GM23338 (cell line): ENCODE data around the gene GMEB2.

ENCODE experiments used
- CREB1 ChIP-seq: fragments of 250-450 bp; sonication (Bioruptor Pico); IDR thresholded peaks from 2 replicates; pipeline ENCODE4 v1.5.0; 2020; ENCODE audit warnings: low read depth, mild to moderate bottlenecking, moderate library complexity
- EZH2 ChIP-seq: fragments of 200-600 bp; sonication (generic); IDR thresholded peaks from one replicate; pipeline ENCODE4 v1.8.0; 2017; ENCODE audit warnings: antibody characterized with exemption, mild to moderate bottlenecking, low read depth; ENCODE audit not compliant: unreplicated experiment
- EZH2phosphoT487 ChIP-seq: fragments of 200-600 bp; sonication (generic); IDR thresholded peaks from one replicate; pipeline ENCODE4 v1.8.1; 2018; ENCODE audit warnings: antibody characterized with exemption; ENCODE audit not compliant: unreplicated experiment
- JUNB ChIP-seq: IDR thresholded peaks from one replicate; pipeline ENCODE4 v1.6.1; 2016; ENCODE audit warnings: antibody characterized with exemption; ENCODE audit not compliant: unreplicated experiment
- NANOG ChIP-seq: IDR thresholded peaks from 2 replicates; pipeline ENCODE4 v1.6.1; 2016; ENCODE audit warnings: antibody characterized with exemption, borderline replicate concordance
- ZNF114 ChIP-seq: fragments of 250-450 bp; sonication (Bioruptor Pico); IDR thresholded peaks from 2 replicates; pipeline ENCODE4 v1.5.0; 2020; ENCODE audit warnings: mild to moderate bottlenecking, moderate library complexity
- TF ChIP-seq, protein P1 (sequence below), 2 experiments: fragments of 200-600 bp in 1 of 2; sonication (generic) in 1 of 2; conservative IDR thresholded peaks; 2 replicates each; pipeline versions ENCODE4 v1.5.1 to v1.6.1; 2016 to 2017; ENCODE audit warnings: antibody characterized with exemption in 2 of 2, low read depth in 2 of 2, mild to moderate bottlenecking in 2 of 2, moderate library complexity in 1 of 2
- TF ChIP-seq, protein P2 (sequence below): IDR thresholded peaks from one replicate; pipeline ENCODE4 v1.6.1; 2018; ENCODE audit warnings: antibody characterized with exemption; ENCODE audit not compliant: unreplicated experiment

DNA sequence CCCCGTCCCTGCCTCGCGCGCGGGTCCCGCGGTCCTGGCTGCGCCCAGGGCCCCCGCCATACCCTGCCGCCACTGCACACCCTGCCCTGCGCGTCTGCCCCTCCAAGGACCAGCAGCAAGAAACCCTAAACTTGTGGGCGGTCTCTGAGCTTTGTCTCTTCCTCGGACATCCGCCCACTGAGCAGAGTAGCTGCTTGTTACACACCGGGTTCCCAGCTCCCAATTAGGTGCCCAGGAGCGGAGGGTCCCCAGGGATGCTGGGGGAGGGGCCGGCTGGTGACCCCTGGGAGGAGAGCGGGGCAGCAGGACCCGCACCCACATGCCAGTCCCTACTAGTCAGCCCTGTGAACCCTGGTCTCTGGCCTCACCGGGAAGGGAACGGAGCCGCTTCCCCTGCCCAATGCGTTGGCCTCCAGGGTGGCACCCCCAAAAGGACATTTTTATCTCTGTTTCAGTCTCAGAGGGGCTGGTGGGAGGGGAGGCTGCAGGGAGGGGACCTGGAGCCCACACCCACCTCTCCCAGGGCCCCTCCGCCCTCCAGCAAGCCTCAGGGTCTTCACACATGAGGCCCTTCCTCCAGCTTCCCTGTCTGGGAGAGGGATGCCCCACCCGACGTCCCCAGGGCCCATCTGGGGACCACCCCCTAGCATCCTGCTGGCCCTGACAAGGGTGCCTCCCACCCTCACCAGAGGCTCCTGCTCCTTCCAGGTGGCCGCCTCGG, 15.8 kb upstream of the GMEB2 start:
- TF ChIP-seq, protein P1, sequence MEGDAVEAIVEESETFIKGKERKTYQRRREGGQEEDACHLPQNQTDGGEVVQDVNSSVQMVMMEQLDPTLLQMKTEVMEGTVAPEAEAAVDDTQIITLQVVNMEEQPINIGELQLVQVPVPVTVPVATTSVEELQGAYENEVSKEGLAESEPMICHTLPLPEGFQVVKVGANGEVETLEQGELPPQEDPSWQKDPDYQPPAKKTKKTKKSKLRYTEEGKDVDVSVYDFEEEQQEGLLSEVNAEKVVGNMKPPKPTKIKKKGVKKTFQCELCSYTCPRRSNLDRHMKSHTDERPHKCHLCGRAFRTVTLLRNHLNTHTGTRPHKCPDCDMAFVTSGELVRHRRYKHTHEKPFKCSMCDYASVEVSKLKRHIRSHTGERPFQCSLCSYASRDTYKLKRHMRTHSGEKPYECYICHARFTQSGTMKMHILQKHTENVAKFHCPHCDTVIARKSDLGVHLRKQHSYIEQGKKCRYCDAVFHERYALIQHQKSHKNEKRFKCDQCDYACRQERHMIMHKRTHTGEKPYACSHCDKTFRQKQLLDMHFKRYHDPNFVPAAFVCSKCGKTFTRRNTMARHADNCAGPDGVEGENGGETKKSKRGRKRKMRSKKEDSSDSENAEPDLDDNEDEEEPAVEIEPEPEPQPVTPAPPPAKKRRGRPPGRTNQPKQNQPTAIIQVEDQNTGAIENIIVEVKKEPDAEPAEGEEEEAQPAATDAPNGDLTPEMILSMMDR (conservative IDR thresholded peaks at IDR 0.05; ENCODE audit: low read depth in 2 of 2) = no peak
- TF ChIP-seq CREB1 (CRISPR knock-in tag) (no peak), JUNB (no peak), ZNF114 (no peak), EZH2phosphoT487 (no peak), EZH2 (no peak), NANOG (no peak)
- TF ChIP-seq, protein P2, sequence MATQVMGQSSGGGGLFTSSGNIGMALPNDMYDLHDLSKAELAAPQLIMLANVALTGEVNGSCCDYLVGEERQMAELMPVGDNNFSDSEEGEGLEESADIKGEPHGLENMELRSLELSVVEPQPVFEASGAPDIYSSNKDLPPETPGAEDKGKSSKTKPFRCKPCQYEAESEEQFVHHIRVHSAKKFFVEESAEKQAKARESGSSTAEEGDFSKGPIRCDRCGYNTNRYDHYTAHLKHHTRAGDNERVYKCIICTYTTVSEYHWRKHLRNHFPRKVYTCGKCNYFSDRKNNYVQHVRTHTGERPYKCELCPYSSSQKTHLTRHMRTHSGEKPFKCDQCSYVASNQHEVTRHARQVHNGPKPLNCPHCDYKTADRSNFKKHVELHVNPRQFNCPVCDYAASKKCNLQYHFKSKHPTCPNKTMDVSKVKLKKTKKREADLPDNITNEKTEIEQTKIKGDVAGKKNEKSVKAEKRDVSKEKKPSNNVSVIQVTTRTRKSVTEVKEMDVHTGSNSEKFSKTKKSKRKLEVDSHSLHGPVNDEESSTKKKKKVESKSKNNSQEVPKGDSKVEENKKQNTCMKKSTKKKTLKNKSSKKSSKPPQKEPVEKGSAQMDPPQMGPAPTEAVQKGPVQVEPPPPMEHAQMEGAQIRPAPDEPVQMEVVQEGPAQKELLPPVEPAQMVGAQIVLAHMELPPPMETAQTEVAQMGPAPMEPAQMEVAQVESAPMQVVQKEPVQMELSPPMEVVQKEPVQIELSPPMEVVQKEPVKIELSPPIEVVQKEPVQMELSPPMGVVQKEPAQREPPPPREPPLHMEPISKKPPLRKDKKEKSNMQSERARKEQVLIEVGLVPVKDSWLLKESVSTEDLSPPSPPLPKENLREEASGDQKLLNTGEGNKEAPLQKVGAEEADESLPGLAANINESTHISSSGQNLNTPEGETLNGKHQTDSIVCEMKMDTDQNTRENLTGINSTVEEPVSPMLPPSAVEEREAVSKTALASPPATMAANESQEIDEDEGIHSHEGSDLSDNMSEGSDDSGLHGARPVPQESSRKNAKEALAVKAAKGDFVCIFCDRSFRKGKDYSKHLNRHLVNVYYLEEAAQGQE = no peak
